Nephron (organoid): ENCODE data around the gene SEMA3C.

ENCODE experiments used
- H3K27ac Mint-ChIP-seq, 3 experiments: 2 replicates each; pipeline ENCODE4 v1.8.0; 2020; ENCODE audit warnings: mixed read lengths in 3 of 3, mild to moderate bottlenecking in 2 of 3, moderate library complexity in 1 of 3
- H3K27me3 Mint-ChIP-seq: 2 replicates; pipeline ENCODE4 v1.8.0; 2021; ENCODE audit warnings: low read depth, mild to moderate bottlenecking, moderate library complexity, mixed read lengths
- H3K36me3 Mint-ChIP-seq: 2 replicates; pipeline ENCODE4 v1.8.0; 2020; ENCODE audit warnings: low read depth, mixed read lengths
- H3K4me1 Mint-ChIP-seq: 2 replicates; pipeline ENCODE4 v1.8.0; 2020; ENCODE audit warnings: mixed read lengths
- H3K4me3 Mint-ChIP-seq, 3 experiments: 2 replicates each; pipeline ENCODE4 v1.8.0; 2020; ENCODE audit warnings: mild to moderate bottlenecking in 3 of 3, mixed read lengths in 3 of 3, moderate library complexity in 2 of 3
- H3K9me3 Mint-ChIP-seq: 2 replicates; pipeline ENCODE4 v1.8.0; 2020; ENCODE audit warnings: mixed read lengths
- CTCF ChIP-seq, 3 experiments: fragments of 200-600 bp; sonication (generic); IDR thresholded peaks; one replicate each; pipeline ENCODE4 v1.5.0; 2021; ENCODE audit warnings: antibody characterized with exemption in 3 of 3; ENCODE audit not compliant: unreplicated experiment in 3 of 3

Gene SEMA3C

GRCh38 chr7:80923211-80923612, 4.4 kb upstream of the SEMA3C start:
- Mint-ChIP-seq H3K9me3 (peaks cover 4% of the 10 kb centered on the region), H3K27ac (peak overlapping the region in 1 of 3 experiments; percentile 54), H3K27me3 (no peaks in the 10 kb centered on the region), H3K4me1 (peaks cover 39% of the 10 kb centered on the region), H3K36me3 (no peaks in the 10 kb centered on the region), H3K4me3 (no peak overlapping the region)
- TF ChIP-seq CTCF (IDR thresholded peaks at IDR 0.05; ENCODE audit: unreplicated experiment in 3 of 3): no peak

GRCh38 chr7:80922253-80923049, 3.6 kb upstream of the SEMA3C start:
- no peaks in the 10 kb centered on the region for H3K36me3 Mint-ChIP-seq
- no peaks in the 10 kb centered on the region for H3K27me3 Mint-ChIP-seq
- H3K4me1 Mint-ChIP-seq: peaks cover 44% of the 10 kb centered on the region
- peak overlapping the region in 1 of 3 experiments; percentile 61 for H3K27ac Mint-ChIP-seq
- TF ChIP-seq CTCF (IDR thresholded peaks at IDR 0.05; ENCODE audit: unreplicated experiment in 3 of 3): no peak
- peak overlapping the region in 1 of 3 experiments; percentile 6 for H3K4me3 Mint-ChIP-seq
- peaks cover 4% of the 10 kb centered on the region for H3K9me3 Mint-ChIP-seq

- H3K27me3 Mint-ChIP-seq: peaks cover 5% of the 10 kb centered on the region
- H3K27ac Mint-ChIP-seq: peak overlapping the region in 1 of 3 experiments; percentile 11
- peak overlapping the region in 1 of 3 experiments; percentile 19 for H3K4me3 Mint-ChIP-seq
- no peak for TF ChIP-seq CTCF (IDR thresholded peaks at IDR 0.05; ENCODE audit: unreplicated experiment in 3 of 3)
- H3K36me3 Mint-ChIP-seq: no peaks in the 10 kb centered on the region
- H3K4me1 Mint-ChIP-seq: peaks cover 54% of the 10 kb centered on the region
- H3K9me3 Mint-ChIP-seq: no peaks in the 10 kb centered on the region
Observed at GRCh38 chr7:80921130-80921529, 2.3 kb upstream of the SEMA3C start.

- Mint-ChIP-seq H3K4me3 (peak overlapping the region; percentile 82 to 94 (median 87)), H3K4me1 (peaks cover 45% of the 10 kb centered on the region), H3K27ac (peak overlapping the region; percentile 75 to 80 (median 77)), H3K27me3 (peaks cover 5% of the 10 kb centered on the region), H3K9me3 (no peaks in the 10 kb centered on the region), H3K36me3 (peaks cover 13% of the 10 kb centered on the region)
- no peak for TF ChIP-seq CTCF (IDR thresholded peaks at IDR 0.05; ENCODE audit: unreplicated experiment in 3 of 3)
Observed at GRCh38 chr7:80918399-80918798, 452 bp downstream of the SEMA3C start.

GRCh38 chr7:80916770-80917741, 1.8 kb downstream of the SEMA3C start:
- TF ChIP-seq CTCF (IDR thresholded peaks at IDR 0.05; ENCODE audit: unreplicated experiment in 3 of 3): peak; percentile 37 to 49 (median 39)
- Mint-ChIP-seq H3K27ac (peak overlapping the region in 2 of 3 experiments; percentile 50 to 90), H3K9me3 (no peaks in the 10 kb centered on the region), H3K4me1 (peaks cover 39% of the 10 kb centered on the region), H3K36me3 (peaks cover 18% of the 10 kb centered on the region), H3K4me3 (peak overlapping the region; percentile 82 to 94 (median 87)), H3K27me3 (peaks cover 5% of the 10 kb centered on the region)
